Hematopoietic multipotent progenitor cell treated with erythropoietin and hydrocortisone succinate and interleukin-3 and kit ligand, for 6 days (in vitro differentiated cells): ENCODE measurements around the gene OLFM2.
"Not testable (repeated sequence)": the region's sequence is repeated elsewhere in the genome, so short reads cannot be mapped to it uniquely, and the experiment has no call there.

Source experiments
- DNase-seq: peaks from one replicate; pipeline ENCODE4 v3.0.0-alpha.2; 2015

Gene OLFM2

DNA sequence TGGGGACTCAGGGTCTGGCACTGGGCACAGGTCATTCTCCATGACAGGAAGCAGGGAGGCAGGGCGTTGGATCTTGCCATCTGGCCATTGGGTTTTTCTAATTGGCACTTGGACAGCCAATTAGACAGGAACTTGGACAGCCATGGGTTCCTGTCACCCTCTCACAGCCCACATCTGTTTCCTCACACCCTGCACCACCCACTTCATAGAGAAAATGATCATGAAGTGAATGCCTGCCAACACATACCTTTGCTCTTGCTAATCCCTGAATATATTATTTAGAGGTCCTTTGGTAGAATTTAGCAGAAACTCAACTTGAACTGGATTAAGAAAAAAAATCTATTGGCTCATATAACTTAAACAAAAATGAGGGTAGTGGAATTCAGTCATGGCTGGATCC, 4.9 kb upstream of the OLFM2 start:
- no peak for DNase-seq

DNA sequence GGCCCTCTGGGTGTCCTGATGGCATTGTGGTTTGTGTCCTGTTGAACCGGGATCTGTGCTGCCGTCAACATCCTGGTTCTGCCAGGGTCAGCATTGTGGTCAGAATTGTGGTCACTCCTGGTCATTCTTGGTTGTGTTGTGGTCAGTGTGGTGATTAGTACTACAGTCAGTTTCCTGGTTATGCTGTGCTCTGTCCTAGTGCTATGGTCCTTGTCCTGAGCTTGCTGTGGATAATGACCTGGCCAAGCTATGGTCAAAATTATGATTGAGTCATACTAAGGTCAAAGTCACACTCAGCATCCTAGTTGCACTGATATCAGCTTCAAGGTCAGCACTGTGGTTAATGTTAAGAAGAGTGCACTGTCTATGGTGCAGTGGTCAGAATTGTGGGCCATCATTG, 4.5 kb upstream of the OLFM2 start:
- DNase-seq = no peak

DNA sequence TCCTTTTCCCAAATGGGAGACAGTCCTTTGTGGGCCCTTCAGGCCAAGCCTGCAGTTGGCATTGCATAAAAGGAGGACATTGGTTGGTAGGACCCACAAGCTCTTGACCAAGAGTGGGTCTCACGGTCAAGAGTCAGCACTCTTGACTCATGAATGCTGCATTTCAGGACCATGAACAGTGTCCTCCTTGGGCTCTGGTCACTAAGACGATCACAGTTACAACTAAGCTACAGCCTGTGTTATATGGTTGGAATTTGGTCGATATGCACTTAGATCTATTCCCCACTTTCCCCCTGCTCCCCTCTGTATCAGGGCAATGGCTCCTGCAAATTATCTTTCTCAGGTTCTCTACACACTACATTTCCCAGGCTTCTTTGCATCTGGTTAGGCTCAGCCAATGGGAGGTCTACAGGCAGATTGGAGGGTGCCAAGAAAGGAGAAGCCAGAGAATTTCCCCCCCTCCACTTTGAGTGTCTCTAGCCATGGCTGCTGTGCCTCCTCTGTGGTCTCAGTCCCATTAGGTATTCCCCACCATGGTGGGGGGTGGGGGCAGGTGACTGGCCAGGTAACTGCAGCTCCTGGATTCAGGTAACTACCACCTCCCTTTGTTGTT, 3.1 kb upstream of the OLFM2 start:
- no peak for DNase-seq

DNA sequence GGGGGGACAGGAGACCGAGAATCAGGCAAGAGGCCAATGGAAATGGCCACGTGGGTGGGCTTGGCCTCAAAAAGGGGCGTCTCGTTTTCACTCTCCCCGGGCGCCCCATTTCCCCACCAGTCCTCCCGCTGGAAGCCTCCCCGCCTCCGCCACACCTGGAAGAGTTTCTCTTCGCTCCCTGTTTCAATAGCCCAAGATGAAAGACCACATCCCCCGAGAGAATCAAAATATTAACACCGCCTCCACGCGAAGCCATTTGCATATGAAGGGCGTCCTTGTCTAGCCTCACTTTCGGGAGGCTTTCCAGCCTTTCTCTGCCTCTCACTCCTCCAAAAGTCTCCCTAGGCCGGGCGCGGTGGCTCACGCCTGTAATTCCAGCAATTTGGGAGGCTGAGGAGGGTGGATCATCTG, 691 bp upstream of the OLFM2 start:
- no peak for DNase-seq

DNA sequence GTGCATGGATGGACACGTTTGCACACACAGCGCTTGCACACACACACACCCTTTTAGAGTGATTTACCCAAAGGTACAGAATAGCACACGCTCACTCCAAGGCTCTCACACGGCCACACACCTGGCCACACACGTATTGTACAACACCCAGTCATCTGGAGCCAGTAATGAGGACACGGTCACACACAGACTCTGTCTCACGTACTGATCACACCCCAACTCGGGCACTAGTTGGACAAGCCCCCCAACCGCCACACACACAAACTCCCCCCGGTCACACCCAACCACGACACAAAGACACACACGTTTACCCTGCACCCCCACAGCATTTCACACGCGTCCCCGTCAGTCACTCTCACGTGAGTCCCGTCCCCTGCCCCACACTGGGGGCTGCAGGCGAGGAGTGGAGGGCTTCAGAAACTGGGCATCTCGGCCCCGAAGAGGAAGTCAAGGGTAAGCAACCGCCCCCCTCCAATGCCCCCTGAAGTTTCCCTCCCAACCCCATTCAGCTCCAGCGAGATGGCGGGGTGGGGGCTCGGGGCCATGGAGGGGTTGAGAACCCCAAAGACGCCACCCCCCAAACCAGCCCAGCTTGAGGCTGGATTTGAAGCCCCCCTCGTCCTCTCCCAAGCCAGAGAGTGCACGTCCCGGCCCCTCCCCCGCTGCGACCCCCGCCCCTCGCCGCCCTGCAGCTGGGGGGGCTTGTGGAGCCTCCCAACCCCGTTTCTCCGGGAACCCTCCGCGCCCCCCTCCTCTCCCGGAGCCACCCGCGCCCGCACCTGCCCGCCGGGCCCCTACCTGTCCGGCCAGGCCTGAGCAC, 599 bp downstream of the OLFM2 start:
- DNase-seq = no peak

DNA sequence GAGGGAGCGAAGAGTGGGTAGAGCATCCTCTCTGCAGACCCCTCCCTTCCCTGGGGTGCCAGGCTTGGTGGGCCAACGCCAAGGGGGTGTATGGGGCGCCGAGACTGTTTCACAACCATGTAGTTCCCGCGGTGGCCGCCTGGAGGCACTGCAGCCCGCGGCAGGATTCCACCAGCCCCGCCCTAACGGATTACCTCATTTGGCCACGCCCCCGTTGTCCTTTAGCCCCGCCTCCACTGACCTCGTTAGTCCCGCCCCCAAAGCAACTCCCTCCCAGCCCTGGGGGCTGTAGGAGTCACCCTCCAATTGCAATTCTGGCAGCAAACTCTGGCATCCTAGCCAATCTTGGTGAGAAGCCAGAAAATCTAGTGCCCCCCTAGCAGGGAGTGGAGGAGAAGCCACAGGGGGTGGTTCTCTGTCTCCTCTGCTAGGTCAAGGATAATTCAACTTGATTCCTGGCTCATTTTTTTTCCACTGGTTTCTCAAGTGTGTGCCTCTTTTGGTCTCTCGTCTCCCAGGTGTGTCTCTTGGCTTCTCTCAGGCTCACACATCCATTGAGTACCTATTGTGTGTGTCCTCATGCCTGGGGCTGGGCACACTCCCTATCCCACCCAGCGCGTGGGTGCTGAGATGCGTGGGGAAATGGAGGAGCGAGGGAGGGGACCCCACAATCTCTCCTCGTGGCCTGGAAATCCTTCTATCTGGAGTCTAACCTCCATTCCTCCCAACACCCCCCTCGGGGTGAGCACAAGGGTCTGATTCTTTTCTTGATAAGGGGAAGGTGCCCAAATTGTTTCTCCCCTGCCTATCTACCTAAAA, 2.0 kb downstream of the OLFM2 start:
- DNase-seq = peak; percentile 88

DNA sequence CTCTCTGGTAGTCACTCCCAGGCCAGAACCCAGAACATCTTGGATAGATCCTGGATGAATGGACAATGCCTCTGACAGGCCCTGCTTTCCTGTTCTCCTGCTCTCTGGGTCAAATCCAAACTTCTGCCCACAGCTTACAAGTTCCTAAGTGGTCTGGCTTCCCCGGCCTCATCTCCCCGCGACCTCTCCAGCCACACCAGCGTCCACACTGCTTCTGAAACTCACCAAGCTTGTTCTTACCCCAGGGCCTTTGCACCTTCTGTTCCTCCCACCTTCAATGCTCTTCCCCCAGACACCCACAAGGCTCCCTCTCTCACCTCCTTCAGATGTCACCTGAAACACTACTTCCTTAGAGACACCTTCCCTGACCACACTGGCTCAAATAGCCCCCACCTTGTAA, 3.5 kb downstream of the OLFM2 start:
- DNase-seq = no peak

DNA sequence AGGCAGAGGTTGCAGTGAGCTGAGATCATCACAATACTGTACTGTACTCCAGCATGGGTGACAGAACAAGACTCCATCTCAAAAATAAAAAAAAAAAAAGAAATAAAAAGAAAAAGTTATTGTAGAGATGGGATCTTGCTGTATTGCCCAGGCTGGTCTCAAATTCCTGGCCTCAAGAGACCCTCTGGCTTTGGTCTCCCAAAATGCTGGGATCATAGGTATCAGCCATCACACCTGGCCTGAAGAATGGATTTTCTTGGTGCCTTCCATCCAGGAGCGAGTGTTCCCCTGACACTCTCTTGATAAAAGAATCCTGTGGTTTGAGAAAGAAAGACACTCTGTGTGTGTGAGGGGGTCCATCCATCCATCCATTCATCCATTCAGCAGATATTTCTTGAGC, 4.7 kb downstream of the OLFM2 start:
- DNase-seq = no peak

DNA sequence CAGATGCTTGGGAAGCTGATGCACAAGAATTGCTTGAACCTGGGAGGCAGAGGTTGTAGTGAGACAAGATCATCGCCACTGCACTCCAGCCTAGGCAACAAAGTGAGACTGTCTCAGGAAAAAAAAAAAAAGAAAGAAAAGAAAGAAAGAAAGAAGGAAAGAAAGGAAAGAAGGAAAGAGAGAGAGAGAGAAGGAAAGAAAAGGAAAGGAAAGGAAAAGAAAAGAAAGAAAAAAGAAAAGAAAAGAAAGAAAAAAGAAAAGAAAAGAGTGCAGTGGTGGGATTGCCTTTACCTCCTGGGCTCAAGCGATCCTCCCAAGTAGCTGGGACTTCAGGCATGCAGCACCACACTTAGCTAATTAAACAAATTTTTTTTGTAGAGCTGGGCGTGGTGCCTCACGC, 12.9 kb downstream of the OLFM2 start:
- DNase-seq = no peak

DNA sequence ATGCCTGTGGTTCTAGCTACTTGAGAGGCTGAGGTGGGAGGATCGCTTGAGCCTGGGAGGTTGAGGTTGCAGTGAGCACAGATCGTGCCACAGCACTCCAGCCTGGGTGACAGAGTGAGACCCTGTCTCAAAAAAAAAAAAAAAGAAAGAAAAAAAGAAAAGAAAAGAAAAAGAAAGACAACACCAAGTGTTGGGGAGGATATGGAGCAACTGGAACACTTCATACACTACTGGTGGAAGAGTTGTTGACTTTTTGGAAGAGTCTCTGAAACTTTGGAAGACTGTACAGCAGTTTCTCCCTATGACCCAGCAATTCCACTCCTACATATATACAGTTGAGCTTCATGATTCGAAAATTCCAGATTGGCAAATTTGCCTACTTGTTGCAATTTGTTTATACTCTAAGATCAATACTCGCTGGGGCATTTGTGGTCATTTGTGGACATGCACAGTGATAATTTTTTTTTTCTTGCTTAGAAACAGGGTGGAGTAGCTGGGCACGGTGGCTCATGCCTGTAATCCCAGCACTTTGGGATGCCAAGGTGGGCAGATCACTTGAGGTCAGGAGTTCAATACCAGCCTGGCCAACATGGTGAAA, 13.4 kb downstream of the OLFM2 start:
- not testable (repeated sequence) for DNase-seq

GRCh38 chr19:9917321-9917720, 19.0 kb downstream of the OLFM2 start:
- DNase-seq = peak; percentile 80

- DNase-seq = no peak
These were observed 19.6 kb downstream of the OLFM2 start for GRCh38 chr19:9916719-9917118.

DNA sequence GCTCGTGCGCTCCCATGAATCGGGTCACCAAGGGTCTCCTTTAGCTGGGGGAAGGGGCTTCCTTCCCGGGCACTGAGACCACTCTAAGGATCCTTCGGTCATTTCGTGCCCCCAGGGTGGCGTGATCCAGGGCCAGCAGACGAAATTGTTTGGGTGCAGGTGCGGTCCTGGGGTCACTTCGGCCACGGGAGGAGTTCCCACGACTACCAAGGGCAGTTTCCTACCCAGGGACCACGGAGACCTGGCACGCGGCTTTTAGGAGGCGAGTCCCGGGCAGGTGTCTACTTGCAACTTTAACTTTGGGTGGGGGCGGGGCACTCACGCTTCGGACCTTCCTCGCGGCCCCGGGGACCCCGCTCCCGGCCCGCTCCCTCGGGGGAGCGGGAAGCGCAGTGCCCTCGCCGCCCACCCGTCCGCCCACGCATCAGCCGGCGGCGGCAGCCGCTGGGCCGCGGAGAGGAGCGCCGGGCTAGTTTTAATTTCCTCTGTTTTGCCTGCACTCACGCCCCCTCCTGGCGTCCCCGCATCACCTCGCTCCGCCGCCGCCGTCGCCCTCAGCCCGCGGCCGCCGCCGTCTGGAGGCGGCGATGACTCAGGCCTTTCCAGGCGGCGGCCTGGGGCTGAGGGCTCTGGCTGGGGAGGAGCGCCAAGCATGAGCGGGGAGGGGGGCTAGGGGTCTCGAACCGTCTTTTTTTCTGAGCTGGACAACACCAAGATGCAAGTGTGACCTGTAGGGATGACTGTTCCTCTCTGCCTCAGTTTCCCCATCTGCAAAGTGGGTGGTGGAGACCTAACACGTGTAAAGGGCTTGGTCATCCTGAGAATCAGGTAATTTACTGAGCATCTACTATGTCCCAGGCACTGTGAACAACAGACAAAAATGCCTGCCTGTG, 21.8 kb downstream of the OLFM2 start:
- peak; percentile 93 for DNase-seq

DNA sequence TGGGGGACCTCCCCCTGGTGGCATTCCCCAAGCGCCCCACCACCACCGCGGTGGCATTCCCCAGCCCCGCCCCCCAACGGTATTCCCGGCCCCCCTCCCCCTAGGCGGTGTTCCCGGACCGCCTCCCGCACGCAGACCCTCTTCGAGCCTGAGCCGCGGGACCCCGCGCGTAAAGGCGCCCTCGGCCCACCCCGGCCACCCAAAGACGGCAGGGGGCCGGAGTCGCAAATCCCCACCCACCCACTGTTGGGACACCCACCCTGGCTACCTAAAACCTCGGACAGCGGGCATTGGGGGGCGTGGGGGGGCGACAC, 22.4 kb downstream of the OLFM2 start:
- DNase-seq = no peak

GRCh38 chr19:9913237-9914000, 22.9 kb downstream of the OLFM2 start:
- DNase-seq = no peak

GRCh38 chr19:9912551-9913236, 23.6 kb downstream of the OLFM2 start:
- DNase-seq = no peak

GRCh38 chr19:9911524-9912185, 24.7 kb downstream of the OLFM2 start:
- DNase-seq = no peak

DNA sequence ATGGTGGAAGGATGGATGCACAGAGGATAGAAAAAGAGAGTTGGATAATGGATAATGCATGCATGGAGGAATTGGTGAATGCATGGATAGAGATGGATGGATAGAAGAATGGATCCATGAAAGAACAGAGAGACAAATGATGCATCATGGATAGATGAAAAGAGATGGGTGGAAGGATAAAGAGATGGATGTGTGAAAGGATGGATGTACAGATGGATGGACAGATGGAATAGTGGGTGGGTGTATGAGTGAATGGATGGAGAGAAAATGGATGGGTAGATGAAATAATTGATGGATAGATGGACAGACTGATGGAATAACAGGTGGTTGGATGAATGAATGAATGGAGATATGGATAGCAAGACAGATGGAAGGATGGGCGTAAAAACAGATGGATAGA, 25.7 kb downstream of the OLFM2 start:
- DNase-seq = no peak

- no peak for DNase-seq
These were observed 27.1 kb downstream of the OLFM2 start for GRCh38 chr19:9909251-9909650.

DNA sequence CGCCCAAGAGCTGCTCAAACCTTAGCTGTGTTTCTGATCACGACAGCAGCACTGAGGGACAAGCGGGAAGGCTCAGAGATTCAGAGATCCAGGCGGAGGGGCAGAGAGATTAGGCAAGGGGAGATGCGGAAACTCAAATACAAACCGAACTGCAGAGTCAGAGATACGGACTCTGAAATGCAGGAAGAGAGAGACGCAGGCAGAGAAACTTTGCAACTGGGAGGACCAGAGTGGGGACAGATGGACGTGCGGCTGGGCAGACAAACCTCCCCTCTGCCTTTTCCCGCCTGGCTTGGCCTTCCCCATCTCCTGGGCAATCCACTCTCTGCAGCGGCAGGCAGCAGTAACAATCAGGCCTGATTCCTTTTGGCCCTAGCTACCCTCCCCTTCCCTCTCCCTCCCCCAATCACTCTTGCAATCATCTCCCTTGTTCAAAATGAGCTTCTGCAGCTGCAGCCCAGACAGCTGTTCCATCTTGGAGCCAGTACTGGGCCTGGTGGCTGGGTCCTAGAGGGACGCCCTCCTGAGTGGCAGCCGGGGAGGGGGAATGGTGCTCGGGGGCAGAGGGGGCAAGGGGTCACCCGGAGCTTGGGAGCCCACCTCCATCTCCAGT, 29.7 kb downstream of the OLFM2 start:
- DNase-seq = no peak
